HepG2 (cell line): ENCODE data around the gene PFAS. TPM values are rescaled to one million over a fixed set of nuclear protein-coding genes. Genes with fewer than 3 reads are reported as not detected.
A peak's percentile ranks its signal among the peaks of the same experiment; 100 is the strongest.
"Not testable (repeated sequence)": the region's sequence is repeated elsewhere in the genome, so short reads cannot be mapped to it uniquely, and the experiment has no call there.

ENCODE experiments used
- ATAC-seq: fragments of 200-7000 bp; cut with Tn5 transposase; 3 replicates; pipeline ENCODE4 v1.9.1; 2020; ENCODE audit warnings: mild to moderate bottlenecking, moderate library complexity
- BruUV-seq: library from RNA; stranded (reverse); fragments of 400-500 nt; replicated peaks from 2 replicates; lab custom pipeline; 2021; lab: Mats Ljungman, UMichigan
- CTCF ChIA-PET: fragments of 300-600 bp; formaldehyde crosslinking; extraction: SDS; loops from one replicate; lab custom pipeline; 2021; ENCODE audit warnings: low total read pairs, inconsistent platforms, low intra/inter-chr PET ratio; lab: Yijun Ruan, JAX
- POLR2A ChIA-PET: fragments of 350-600 bp; sonication (Branson Sonifier 250); formaldehyde crosslinking; loops from one replicate; lab custom pipeline; 2020; ENCODE audit warnings: antibody characterized with exemption, inconsistent platforms; lab: Yijun Ruan, JAX
- DNase-seq: peaks from one replicate; pipeline ENCODE4 v3.0.0-alpha.2; 2015; ENCODE audit warnings: low spot score
- FAIRE-seq: peaks from 3 replicates; lab custom pipeline; 2011; peaks lifted over from hg19 to GRCh38; lab: Jason Lieb, UNC
- H2AFZ ChIP-seq: one replicate; pipeline ENCODE4 v1.6.1; 2011; ENCODE audit warnings: low read length, inconsistent platforms
- H3K27ac ChIP-seq: fragments of 300-600 bp; 3 replicates; pipeline ENCODE4 v1.8.0; 2011; ENCODE audit warnings: mixed run types, mild to moderate bottlenecking, mixed read lengths, low read length, inconsistent platforms; ENCODE audit not compliant: insufficient read depth; ENCODE audit errors: extremely low read length
- H3K27me3 ChIP-seq, 2 experiments: fragments of 200-600 bp in 1 of 2; 2 replicates in 1 of 2; 3 replicates in 1 of 2; pipeline versions ENCODE4 v1.6.0 to v1.8.0; 2011; ENCODE audit warnings: low read length in 2 of 2, mild to moderate bottlenecking in 2 of 2, moderate library complexity in 2 of 2, inconsistent platforms in 1 of 2; ENCODE audit not compliant: insufficient read depth in 2 of 2, control insufficient read depth in 1 of 2
- H3K36me3 ChIP-seq, 2 experiments: fragments of 200-600 bp in 1 of 2; replicated peaks in 1 of 2; 2 replicates in 1 of 2; 3 replicates in 1 of 2; pipeline versions ENCODE4 v1.5.1 to v1.8.0; 2011; ENCODE audit warnings: low read length in 2 of 2, inconsistent platforms in 1 of 2; ENCODE audit not compliant: insufficient read depth in 2 of 2, control insufficient read depth in 1 of 2
- H3K4me1 ChIP-seq: 2 replicates; pipeline ENCODE4 v1.5.1; 2012; ENCODE audit warnings: low read length, inconsistent platforms; ENCODE audit not compliant: insufficient read depth
- H3K4me2 ChIP-seq: 2 replicates; pipeline ENCODE4 v1.6.0; 2011; ENCODE audit warnings: low read depth, low read length, inconsistent platforms
- H3K4me3 ChIP-seq, 3 experiments: fragments of 200-600 bp in 1 of 3; sonication (generic), shearing (Covaris generic) in 1 of 3; replicated peaks in 1 of 3; 2 replicates each; pipeline ENCODE4 v1.5.1; 2011 to 2016; ENCODE audit warnings: low read length in 3 of 3, inconsistent platforms in 2 of 3, low read depth in 2 of 3, mild to moderate bottlenecking in 2 of 3, control low read depth in 1 of 3, mixed read lengths in 1 of 3; ENCODE audit not compliant: insufficient read depth in 1 of 3
- H3K79me2 ChIP-seq: one replicate; pipeline ENCODE4 v1.6.1; 2011; ENCODE audit warnings: low read length, inconsistent platforms; ENCODE audit not compliant: insufficient read depth
- H3K9ac ChIP-seq: 2 replicates; pipeline ENCODE4 v1.6.0; 2011; ENCODE audit warnings: mild to moderate bottlenecking, low read depth, low read length, inconsistent platforms; ENCODE audit not compliant: insufficient read depth
- H3K9me3 ChIP-seq: 2 replicates; pipeline ENCODE4 v1.5.1; 2012; ENCODE audit warnings: mild to moderate bottlenecking, low read length
- H4K20me1 ChIP-seq: 2 replicates; pipeline ENCODE4 v1.6.0; 2011; ENCODE audit warnings: inconsistent platforms, mild to moderate bottlenecking, low read length, moderate library complexity; ENCODE audit not compliant: insufficient read depth
- CHD4 ChIP-seq: fragments of 200-600 bp; sonication (generic); IDR thresholded peaks from 2 replicates; pipeline ENCODE4 v1.7.0; 2017; ENCODE audit warnings: mild to moderate bottlenecking, low read length, borderline replicate concordance
- CSRNP1 ChIP-seq: sonication (generic); formaldehyde crosslinking; IDR thresholded peaks from 2 replicates; pipeline ENCODE4 v1.8.1; 2023; ENCODE audit warnings: mild to moderate bottlenecking, missing genetic modification reagents
- MAFF ChIP-seq: IDR thresholded peaks from 2 replicates; pipeline ENCODE4 v1.6.1; 2011; ENCODE audit warnings: low read depth, low read length, improper control_type of control experiment
- MAFK ChIP-seq, 2 experiments: IDR thresholded peaks in 1 of 2; conservative IDR thresholded peaks in 1 of 2; 2 replicates each; pipeline ENCODE4 v1.6.1; 2011; ENCODE audit warnings: improper control_type of control experiment in 2 of 2, low read length in 2 of 2
- RARG ChIP-seq: sonication (generic); formaldehyde crosslinking; IDR thresholded peaks from 2 replicates; pipeline ENCODE4 v1.4.0; 2020; ENCODE audit warnings: low read depth, mild to moderate bottlenecking, missing genetic modification reagents
- REL ChIP-seq: sonication (generic); formaldehyde crosslinking; conservative IDR thresholded peaks from 2 replicates; pipeline ENCODE4 v1.8.0; 2022; ENCODE audit warnings: mild to moderate bottlenecking, missing genetic modification reagents, moderate library complexity
- TBL1XR1 ChIP-seq: fragments of 150-350 bp; IDR thresholded peaks from 2 replicates; pipeline ENCODE4 v1.6.1; 2014; ENCODE audit warnings: borderline replicate concordance, low read length; ENCODE audit not compliant: partially characterized antibody
- ZC3H13 ChIP-seq: sonication (generic); formaldehyde crosslinking; IDR thresholded peaks from 2 replicates; pipeline ENCODE4 v1.8.1; 2023; ENCODE audit warnings: mild to moderate bottlenecking, missing genetic modification reagents, moderate library complexity
- ZMYM3 ChIP-seq: sonication (generic); formaldehyde crosslinking; IDR thresholded peaks from 2 replicates; pipeline ENCODE4 v1.5.1; 2020; ENCODE audit warnings: mild to moderate bottlenecking, missing genetic modification reagents
- ZNF589 ChIP-seq: sonication (generic); formaldehyde crosslinking; conservative IDR thresholded peaks from 2 replicates; pipeline ENCODE4 v1.8.0; 2022; ENCODE audit warnings: mild to moderate bottlenecking, moderate library complexity, missing genetic modification reagents
- ZNF607 ChIP-seq: sonication (generic); formaldehyde crosslinking; IDR thresholded peaks from 2 replicates; pipeline ENCODE4 v1.5.1; 2020; ENCODE audit warnings: missing genetic modification reagents, mild to moderate bottlenecking, borderline replicate concordance
- ZZZ3 ChIP-seq: sonication (generic); formaldehyde crosslinking; IDR thresholded peaks from 2 replicates; pipeline ENCODE4 v1.4.0; 2020; ENCODE audit warnings: missing genetic modification reagents, mild to moderate bottlenecking, borderline replicate concordance
- WGBS: methylation state at CpG from one replicate; pipeline ENCODE4 v1.1.6; 2017; ENCODE audit warnings: low lambda C conversion rate; 5-methylcytosine and 5-hydroxymethylcytosine counted together
- in situ Hi-C: cut with HindIII; loops from 2 replicates; pipeline ENCODE4 v1.10.0; 2017; ENCODE audit warnings: low pct_unique_long_range_greater_than_20kb; ENCODE audit not compliant: extremely low pct_ligation_motif_present
- intact Hi-C: fragments of 100-400 bp; cut with micrococcal nuclease; formaldehyde crosslinking; loops from one replicate; pipeline ENCODE4 v1.10.0; 2022; ENCODE audit not compliant: unreplicated experiment
- polyA plus RNA-seq, 8 experiments: library from polyadenylated mRNA; depleted of rRNA in 3 of 8; stranded (reverse) in 7 of 8; unstranded in 1 of 8; fragments of >200 nt; fragmentation: Illumina TruSeq in 4 of 8; extraction: Trizol in 4 of 8; gene quantifications; 2 replicates each; pipeline versions ENCODE4 v1.2.1 to v1.2.3, GENCODE V29; 2011 to 2016; ENCODE audit warnings: low read depth in 4 of 8, missing spikeins in 1 of 8, mixed read lengths in 1 of 8; ENCODE audit not compliant: insufficient read depth in 1 of 8
- total RNA-seq, 5 experiments: library from RNA; depleted of rRNA; stranded (reverse); fragments of >200 nt; fragmentation: Illumina TruSeq; extraction: Trizol; gene quantifications; 2 replicates each; pipeline ENCODE4 v1.2.3, GENCODE V29; 2016; ENCODE audit warnings: low read depth in 1 of 5

Gene PFAS
- total and polyA plus RNA-seq, 2 of the 13 experiments (the other 11 are each of a cell fraction or from before 2014, with no cell fraction given) = 49.4 to 58.2 TPM

GRCh38 chr17:8244768-8245167 is 4.3 kb upstream of the PFAS start (continued):
- TF ChIP-seq ZZZ3 (CRISPR knock-in tag) (no peak), RARG (CRISPR knock-in tag) (no peak)
- TF ChIP-seq, all 625 proteins: peak for 0

- intact Hi-C loops = loop anchor here (1.0 to 2.0 kb wide), 2 partner anchors 28 to 45 kb away; partner anchors contain the start of gene SLC25A35
- ATAC-seq (no peak), DNase-seq (no peak), FAIRE-seq (no peak)
- Histone ChIP-seq H3K79me2 (peaks cover 47% of the 10 kb centered on the region), H3K27ac (peak overlapping the region; percentile 98), H3K36me3 (peaks cover 6 to 23% of the 10 kb centered on the region in 2 experiments), H3K9ac (peak overlapping the region; percentile 91), H3K27me3 (no peaks in the 10 kb centered on the region; a peak in 1 of 5 replicates), H3K4me1 (peaks cover 27% of the 10 kb centered on the region), H3K4me2 (peak overlapping the region; percentile 94), H3K4me3 (peak overlapping the region; percentile 74 to 100 (median 96)), H2AFZ (no peak overlapping the region), H4K20me1 (no peaks in the 10 kb centered on the region), H3K9me3 (no peaks in the 10 kb centered on the region)
- TSS peak; percentile 83 for BruUV-seq
- 14% methylated on average over 10 of the region's 10 CpGs for whole genome bisulfite sequencing
- CTCF ChIA-PET = no interaction called here
- TF ChIP-seq CSRNP1 (CRISPR knock-in tag) (no peak), TBL1XR1 (no peak), MAFF (peak; percentile 57), ZNF607 (CRISPR knock-in tag) (0 out of 2 replicates have a peak, but pooled peaks have one; percentile 8), ZC3H13 (CRISPR knock-in tag) (0 out of 2 replicates have a peak, but pooled peaks have one; percentile 36), REL (CRISPR knock-in tag) (peak; percentile 75; the same call in 1 of the 2 replicates), CHD4 (0 out of 2 replicates have a peak, but pooled peaks have one; percentile 3), ZNF589 (CRISPR knock-in tag) (0 out of 2 replicates have a peak, but pooled peaks have one; percentile 15), ZMYM3 (CRISPR knock-in tag) (no peak), MAFK (conservative IDR thresholded peaks at IDR 0.05 in 1 of 2, IDR thresholded peaks at IDR 0.05 in 1 of 2; ENCODE audit: low read length in 2 of 2) (peak; percentile 27 to 47; a peak in 3 of 4 replicates)
- POLR2A ChIA-PET = interaction anchor here (1.2 to 5.3 kb wide), 7 partner anchors 20 to 61 kb away, joined by 3 to 89 read pairs (median 20); partner anchors contain the start of genes BORCS6, RANGRF and SLC25A35
- in situ Hi-C loops = loop anchor here (5.0 kb wide), 1 partner anchor 37 kb away; the partner anchor contains the start of gene RANGRF
Measured at GRCh38 chr17:8249621-8250500, 772 bp downstream of the PFAS start.

GRCh38 chr17:8251411-8251810 is 2.3 kb downstream of the PFAS start:
- H3K4me1 ChIP-seq = peaks cover 22% of the 10 kb centered on the region
- intact Hi-C loops, H3K4me2 ChIP-seq, H2AFZ ChIP-seq, CTCF ChIA-PET, ATAC-seq, H3K9ac ChIP-seq, H3K9me3 ChIP-seq, H3K27ac ChIP-seq, in situ Hi-C loops, FAIRE-seq, DNase-seq, H4K20me1 ChIP-seq, BruUV-seq, H3K4me3 ChIP-seq, H3K27me3 ChIP-seq: not testable (repeated sequence)
- peaks cover 14 to 31% of the 10 kb centered on the region in 2 experiments for H3K36me3 ChIP-seq
- peaks cover 36% of the 10 kb centered on the region for H3K79me2 ChIP-seq
- POLR2A ChIA-PET = interaction anchor here (0.9 to 1.1 kb wide), 2 partner anchors 37 to 78 kb away, joined by 3 read pairs; partner anchors contain the start of gene RANGRF
- WGBS = 98% methylated on average over 2 of the region's 2 CpGs
